ENCODE measurements around the gene PGK2. TPM values are rescaled to one million over a fixed set of nuclear protein-coding genes. Genes with fewer than 3 reads are reported as not detected.
"Not testable (repeated sequence)": the region's sequence is repeated elsewhere in the genome, so short reads cannot be mapped to it uniquely, and the experiment has no call there.

The PGK2 gene
- total and polyA plus RNA-seq, 2 donors from 2014 or later: not detected

DNA sequence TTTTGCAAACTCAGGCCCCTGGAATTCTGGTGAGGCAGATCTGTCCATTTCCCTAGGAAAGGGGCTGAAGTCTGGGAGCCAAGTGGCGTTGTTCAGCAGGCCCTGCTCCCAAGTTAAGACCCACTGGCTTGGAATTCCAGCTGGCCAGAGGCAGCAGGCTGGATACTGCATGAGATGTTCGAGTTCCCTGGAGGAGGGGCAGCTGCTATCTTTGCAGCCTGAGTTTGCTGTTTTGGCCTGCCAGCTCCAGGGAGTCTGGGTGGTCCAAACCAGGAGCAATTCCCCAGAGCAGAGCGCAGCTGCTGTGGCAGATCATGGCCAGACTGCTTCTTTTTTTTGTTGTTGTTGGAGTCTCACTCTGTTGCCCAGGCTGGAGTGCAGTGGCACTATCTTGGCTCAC lies 18.2 kb upstream of the PGK2 start:
- Histone ChIP-seq H3K36me3 (ENCODE audit: control insufficient read depth in 2 of 3, insufficient read depth in 3 of 3, low read length in 3 of 3) (no peaks in the 10 kb centered on the region), H3K4me3 (ENCODE audit: low read length in 3 of 3) (no peak overlapping the region), H3K9ac (ENCODE audit: low read length in 3 of 3) (no peak overlapping the region), H3K4me1 (ENCODE audit: control insufficient read depth in 2 of 3, insufficient read depth in 2 of 3, low read depth in 1 of 3, low read length in 3 of 3) (no peaks in the 10 kb centered on the region), H3K9me3 (ENCODE audit: control insufficient read depth in 2 of 3, insufficient read depth in 1 of 3, low read length in 3 of 3) (no peaks in the 10 kb centered on the region), H3K27ac (ENCODE audit: low read depth in 2 of 2, low read length in 2 of 2) (no peak overlapping the region), H3K27me3 (ENCODE audit: control insufficient read depth, insufficient read depth, low read length) (no peaks in the 10 kb centered on the region)
- intact Hi-C loops (cut with DNase I): no loop called here
- FAIRE-seq (no peak), DNase-seq (no peak)
- TF ChIP-seq, protein P1, sequence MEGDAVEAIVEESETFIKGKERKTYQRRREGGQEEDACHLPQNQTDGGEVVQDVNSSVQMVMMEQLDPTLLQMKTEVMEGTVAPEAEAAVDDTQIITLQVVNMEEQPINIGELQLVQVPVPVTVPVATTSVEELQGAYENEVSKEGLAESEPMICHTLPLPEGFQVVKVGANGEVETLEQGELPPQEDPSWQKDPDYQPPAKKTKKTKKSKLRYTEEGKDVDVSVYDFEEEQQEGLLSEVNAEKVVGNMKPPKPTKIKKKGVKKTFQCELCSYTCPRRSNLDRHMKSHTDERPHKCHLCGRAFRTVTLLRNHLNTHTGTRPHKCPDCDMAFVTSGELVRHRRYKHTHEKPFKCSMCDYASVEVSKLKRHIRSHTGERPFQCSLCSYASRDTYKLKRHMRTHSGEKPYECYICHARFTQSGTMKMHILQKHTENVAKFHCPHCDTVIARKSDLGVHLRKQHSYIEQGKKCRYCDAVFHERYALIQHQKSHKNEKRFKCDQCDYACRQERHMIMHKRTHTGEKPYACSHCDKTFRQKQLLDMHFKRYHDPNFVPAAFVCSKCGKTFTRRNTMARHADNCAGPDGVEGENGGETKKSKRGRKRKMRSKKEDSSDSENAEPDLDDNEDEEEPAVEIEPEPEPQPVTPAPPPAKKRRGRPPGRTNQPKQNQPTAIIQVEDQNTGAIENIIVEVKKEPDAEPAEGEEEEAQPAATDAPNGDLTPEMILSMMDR (IDR thresholded peaks at IDR 0.05; ENCODE audit: borderline replicate concordance, extremely low read depth, insufficient read depth): no peak

DNA sequence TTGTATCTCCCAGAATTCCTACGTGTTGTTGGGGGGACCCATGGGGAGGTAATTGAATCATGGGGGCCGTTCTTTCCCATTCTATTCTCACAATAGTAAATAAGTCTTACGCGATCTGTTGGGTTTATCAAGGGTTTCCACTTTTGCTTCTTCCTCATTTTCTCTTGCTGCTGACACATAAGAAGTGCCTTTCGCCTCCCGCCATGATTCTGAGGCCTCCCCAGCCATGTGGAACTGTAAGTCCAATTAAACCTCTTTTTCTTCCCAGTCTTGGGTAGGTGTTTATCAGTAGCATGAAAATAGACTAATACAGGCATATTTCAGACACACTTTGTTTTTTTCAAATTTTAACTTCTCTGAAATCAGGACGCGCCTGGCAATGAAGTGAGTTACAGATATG lies 14.4 kb upstream of the PGK2 start:
- no peaks in the 10 kb centered on the region for H3K4me1 ChIP-seq (ENCODE audit: control insufficient read depth in 2 of 3, insufficient read depth in 2 of 3, low read depth in 1 of 3, low read length in 3 of 3)
- no peak for FAIRE-seq
- TF ChIP-seq, protein P1 (IDR thresholded peaks at IDR 0.05; ENCODE audit: borderline replicate concordance, extremely low read depth, insufficient read depth): no peak
- intact Hi-C loops (cut with DNase I): no loop called here
- no peak for DNase-seq
- H3K9me3 ChIP-seq (ENCODE audit: control insufficient read depth in 2 of 3, insufficient read depth in 1 of 3, low read length in 3 of 3): no peaks in the 10 kb centered on the region
- no peak overlapping the region for H3K4me3 ChIP-seq (ENCODE audit: low read length in 3 of 3)
- H3K27me3 ChIP-seq (ENCODE audit: control insufficient read depth, insufficient read depth, low read length): no peaks in the 10 kb centered on the region
- H3K27ac ChIP-seq (ENCODE audit: low read depth in 2 of 2, low read length in 2 of 2): no peak overlapping the region
- no peak overlapping the region for H3K9ac ChIP-seq (ENCODE audit: low read length in 3 of 3)
- H3K36me3 ChIP-seq (ENCODE audit: control insufficient read depth in 2 of 3, insufficient read depth in 3 of 3, low read length in 3 of 3): no peaks in the 10 kb centered on the region

DNA sequence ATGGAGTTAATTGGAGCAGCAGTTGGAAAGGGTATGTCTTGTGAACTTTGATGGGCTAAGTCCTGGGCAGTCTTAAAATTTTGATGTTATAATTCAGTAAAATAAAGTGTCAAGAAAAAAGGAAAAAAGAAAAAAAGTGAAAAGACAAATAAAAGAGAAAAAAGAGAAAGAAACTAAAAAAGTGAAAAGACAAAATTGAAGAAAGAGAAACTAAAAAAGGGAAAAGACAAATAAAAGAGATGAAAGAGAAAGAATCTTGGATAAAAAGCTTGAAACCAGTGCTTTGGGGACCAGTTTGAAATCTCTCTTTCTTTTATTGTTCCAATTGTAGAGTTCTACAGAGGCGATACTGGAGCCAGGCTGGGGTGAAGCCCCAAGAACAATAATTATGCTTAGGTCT lies 12.0 kb upstream of the PGK2 start:
- TF ChIP-seq, protein P1 (IDR thresholded peaks at IDR 0.05; ENCODE audit: borderline replicate concordance, extremely low read depth, insufficient read depth): no peak
- DNase-seq (no peak), FAIRE-seq (no peak)
- H3K9me3 ChIP-seq (ENCODE audit: control insufficient read depth in 2 of 3, insufficient read depth in 1 of 3, low read length in 3 of 3): no peaks in the 10 kb centered on the region
- no peaks in the 10 kb centered on the region for H3K27me3 ChIP-seq (ENCODE audit: control insufficient read depth, insufficient read depth, low read length)
- no peak overlapping the region for H3K4me3 ChIP-seq (ENCODE audit: low read length in 3 of 3)
- H3K36me3 ChIP-seq (ENCODE audit: control insufficient read depth in 2 of 3, insufficient read depth in 3 of 3, low read length in 3 of 3): no peaks in the 10 kb centered on the region
- no peak overlapping the region for H3K9ac ChIP-seq (ENCODE audit: low read length in 3 of 3)
- intact Hi-C loops (cut with DNase I): no loop called here
- H3K27ac ChIP-seq (ENCODE audit: low read depth in 2 of 2, low read length in 2 of 2): no peak overlapping the region
- no peaks in the 10 kb centered on the region for H3K4me1 ChIP-seq (ENCODE audit: control insufficient read depth in 2 of 3, insufficient read depth in 2 of 3, low read depth in 1 of 3, low read length in 3 of 3)

DNA sequence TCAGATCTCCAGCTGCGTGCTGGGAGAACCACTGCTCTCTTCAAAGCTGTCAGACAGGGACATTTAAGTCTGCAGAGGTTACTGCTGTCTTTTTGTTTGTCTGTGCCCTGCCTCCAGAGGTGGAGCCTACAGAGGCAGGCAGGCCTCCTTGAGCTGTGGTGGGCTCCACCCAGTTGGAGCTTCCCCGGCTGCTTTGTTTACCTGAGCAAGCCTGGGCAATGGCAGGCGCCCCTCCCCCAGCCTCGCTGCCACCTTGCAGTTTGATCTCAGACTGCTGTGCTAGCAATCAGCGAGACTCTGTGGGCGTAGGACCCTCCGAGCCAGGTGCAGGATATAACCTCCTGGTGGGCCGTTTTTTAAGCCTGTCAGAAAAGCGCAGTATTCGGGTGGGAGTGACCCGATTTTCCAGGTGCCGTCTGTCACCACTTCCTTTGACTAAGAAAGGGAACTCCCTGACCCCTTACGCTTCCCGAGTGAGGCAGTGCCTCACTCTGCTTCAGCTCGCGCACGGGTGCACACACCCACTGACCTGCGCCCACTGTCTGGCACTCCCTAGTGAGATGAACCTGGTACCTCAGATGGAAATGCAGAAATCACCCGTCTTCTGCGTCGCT lies 9.9 kb upstream of the PGK2 start:
- H3K9ac ChIP-seq (ENCODE audit: low read length in 3 of 3); DNase-seq; H3K4me1 ChIP-seq (ENCODE audit: control insufficient read depth in 2 of 3, insufficient read depth in 2 of 3, low read depth in 1 of 3, low read length in 3 of 3); H3K9me3 ChIP-seq (ENCODE audit: control insufficient read depth in 2 of 3, insufficient read depth in 1 of 3, low read length in 3 of 3); H3K4me3 ChIP-seq (ENCODE audit: low read length in 3 of 3); FAIRE-seq; H3K27ac ChIP-seq (ENCODE audit: low read depth in 2 of 2, low read length in 2 of 2); H3K36me3 ChIP-seq (ENCODE audit: control insufficient read depth in 2 of 3, insufficient read depth in 3 of 3, low read length in 3 of 3); H3K27me3 ChIP-seq (ENCODE audit: control insufficient read depth, insufficient read depth, low read length); intact Hi-C loops (cut with DNase I): not testable (repeated sequence)

Data from kidney (tissue), 14 donors.